Measurements from ENCODE around the gene SEZ6L2.
"Not testable (repeated sequence)": the region's sequence is repeated elsewhere in the genome, so short reads cannot be mapped to it uniquely, and the experiment has no call there.

SEZ6L2 gene

DNA sequence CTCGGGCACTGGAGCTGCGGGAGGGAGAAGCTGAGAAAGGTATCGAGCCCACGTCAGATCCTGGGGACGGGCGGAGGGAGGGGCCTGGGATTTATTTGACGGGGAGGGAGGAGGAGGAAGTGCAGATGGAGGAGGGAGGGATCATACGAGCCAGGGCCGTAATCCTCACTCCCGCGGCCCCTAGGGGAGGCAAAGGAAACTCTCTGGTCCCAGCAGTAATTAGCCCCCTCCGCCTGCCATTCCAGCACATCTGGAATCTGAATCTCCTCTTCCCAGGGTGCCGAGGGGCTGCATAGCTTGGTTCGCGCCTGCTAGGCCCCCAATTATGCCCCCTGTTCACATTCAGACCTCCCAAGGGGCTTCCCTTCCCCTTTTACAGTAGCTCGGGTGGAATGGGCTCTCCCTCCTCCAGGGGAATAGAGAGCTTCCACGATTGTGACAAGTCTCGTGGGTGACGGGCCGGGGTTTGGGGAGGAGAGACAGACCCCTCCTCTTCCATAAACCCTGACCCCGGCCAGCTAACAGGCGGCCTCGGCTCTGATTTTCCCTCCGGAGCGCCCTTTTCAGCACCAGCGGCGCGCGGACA lies at the start of gene SEZ6L2:
TSS of gene SEZ6L2 (minus strand) at position 35 of the 586 bp plus-strand sequence. CDS start 531 bp downstream, outside the sequence.
- no peak for DNase-seq (ENCODE audit: low spot score)

DNA sequence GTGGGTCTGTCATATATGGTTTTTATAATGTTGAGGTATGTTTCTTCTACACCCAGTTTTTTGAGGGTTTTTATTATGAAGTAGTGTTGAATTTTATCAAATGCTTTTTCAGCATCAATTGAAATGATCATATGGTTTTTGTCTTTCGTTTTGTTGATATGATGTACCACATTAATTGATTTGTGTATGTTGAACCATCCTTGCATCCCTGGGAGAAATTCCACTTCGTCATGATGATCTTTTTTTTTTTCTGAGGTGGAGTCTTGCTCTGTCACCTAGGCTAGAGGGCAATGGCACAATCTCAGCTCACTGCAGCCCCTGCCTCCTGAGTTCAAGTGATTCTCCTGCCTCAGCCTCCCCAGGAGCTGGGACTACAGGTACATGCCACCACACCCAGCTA lies 48.5 kb upstream of the SEZ6L2 start:
- no peak for DNase-seq (ENCODE audit: low spot score)

- DNase-seq (ENCODE audit: low spot score) = no peak
Measured at GRCh38 chr16:29943846-29944799, 44.8 kb upstream of the SEZ6L2 start.

DNA sequence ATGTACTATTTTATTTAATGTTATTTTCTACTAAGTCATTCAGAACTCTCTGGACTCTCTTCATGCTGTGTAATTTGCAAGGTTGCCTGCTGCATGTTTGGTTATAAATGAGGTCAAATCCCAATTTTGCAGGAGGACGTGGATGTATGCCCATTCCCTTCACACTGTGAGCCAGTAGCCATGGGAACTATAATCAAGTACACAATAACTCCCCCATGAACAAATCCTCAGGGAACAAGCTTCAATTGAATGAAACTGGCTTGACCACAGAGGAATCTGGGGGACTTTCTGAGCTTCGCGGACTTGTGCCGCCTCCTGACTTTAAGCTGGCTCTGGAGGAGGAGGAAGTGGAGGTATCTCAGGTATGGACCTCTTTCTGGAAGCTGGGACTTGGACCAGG lies 41.3 kb upstream of the SEZ6L2 start:
- no peak for DNase-seq (ENCODE audit: low spot score)

- not testable (repeated sequence) for DNase-seq (ENCODE audit: low spot score)
Measured at GRCh38 chr16:29931750-29932149, 32.4 kb upstream of the SEZ6L2 start.

DNA sequence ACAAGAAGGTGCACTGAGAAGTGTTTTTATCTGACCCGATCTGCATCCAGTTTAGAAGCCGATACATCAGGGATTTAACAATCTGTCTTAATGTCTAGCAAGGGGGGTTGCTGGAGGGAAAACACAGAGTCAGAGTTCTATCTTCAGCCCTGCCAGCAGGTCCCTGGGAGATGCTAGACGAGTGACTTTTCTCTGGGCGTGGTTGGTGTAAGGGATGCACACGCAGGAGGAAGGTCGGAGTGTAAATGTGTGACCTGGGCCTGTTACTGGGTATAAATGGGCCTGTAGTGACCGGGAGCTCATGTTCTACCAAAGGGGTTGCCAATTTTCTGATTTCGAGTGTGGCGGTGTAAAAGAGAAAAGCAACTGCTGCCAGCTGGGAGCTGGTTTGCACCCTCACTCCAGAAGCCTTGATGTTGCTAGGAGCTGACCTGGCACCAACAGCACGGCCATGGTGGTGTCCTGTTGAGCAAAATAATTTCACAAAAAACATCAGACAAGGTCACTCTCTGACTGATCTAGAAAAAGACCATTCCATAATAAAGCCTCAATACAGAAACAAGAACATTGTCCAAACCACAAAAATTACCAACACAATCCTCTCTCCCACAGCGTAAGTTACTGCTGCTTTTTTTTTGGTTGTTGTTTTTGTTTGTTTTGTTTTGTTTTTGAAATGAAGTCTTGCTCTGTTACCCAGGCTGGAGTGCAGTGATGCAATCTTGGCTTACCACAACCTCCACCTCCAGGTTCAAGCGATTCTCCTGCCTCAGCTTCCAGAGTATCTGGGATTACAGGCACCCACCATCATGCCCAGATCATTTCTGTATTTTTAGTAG lies 27.9 kb upstream of the SEZ6L2 start:
- DNase-seq (ENCODE audit: low spot score) = no peak

GRCh38 chr16:29926711-29927052 lies 27.3 kb upstream of the SEZ6L2 start:
- DNase-seq (ENCODE audit: low spot score) = no peak

- DNase-seq (ENCODE audit: low spot score) = peak; percentile 97
Measured at GRCh38 chr16:29925781-29926710, 26.7 kb upstream of the SEZ6L2 start, which contains the start of gene KCTD13. KCTD13 (minus strand) TSS chr16:29926226; CDS start chr16:29926033, 193 bp downstream.

DNA sequence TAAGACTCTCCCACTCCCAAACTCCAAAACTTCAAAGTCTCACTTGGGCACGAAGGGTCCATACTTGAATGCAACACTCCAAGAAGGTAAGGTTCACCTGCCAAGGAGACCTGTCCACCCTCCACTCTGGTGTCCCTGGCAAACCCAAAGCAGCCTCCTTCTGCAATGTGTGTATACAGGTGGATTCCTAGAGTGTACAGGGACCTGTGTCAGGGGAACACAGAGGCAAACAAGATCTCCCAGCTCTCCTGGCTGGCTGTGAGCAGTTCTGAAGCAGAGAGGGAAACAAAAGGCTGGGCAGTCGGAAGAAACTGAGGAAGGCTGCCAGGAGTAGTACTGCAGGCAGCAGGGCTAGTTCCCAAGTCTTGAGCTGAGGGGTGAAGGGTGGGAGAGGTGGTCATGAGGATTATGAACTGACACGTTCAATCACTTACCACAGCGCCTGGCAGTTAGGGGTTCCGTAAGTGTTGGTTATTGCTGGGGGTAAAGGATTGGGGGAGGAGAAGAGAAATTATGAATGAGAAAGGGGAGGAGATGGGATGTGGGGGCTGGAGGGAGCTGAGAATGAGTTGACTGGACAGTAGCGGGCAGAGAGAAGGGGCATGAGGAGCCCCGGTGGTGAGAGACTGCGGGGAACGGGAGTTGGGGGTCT lies 25.9 kb upstream of the SEZ6L2 start:
- DNase-seq (ENCODE audit: low spot score) = no peak

- no peak for DNase-seq (ENCODE audit: low spot score)
Measured at GRCh38 chr16:29922986-29923501, 23.7 kb upstream of the SEZ6L2 start.

GRCh38 chr16:29922326-29922725 lies 23.0 kb upstream of the SEZ6L2 start:
- DNase-seq (ENCODE audit: low spot score) = no peak

GRCh38 chr16:29921034-29921385 lies 21.7 kb upstream of the SEZ6L2 start:
- DNase-seq (ENCODE audit: low spot score) = no peak

- DNase-seq (ENCODE audit: low spot score) = no peak
Measured at GRCh38 chr16:29920288-29921033, 21.1 kb upstream of the SEZ6L2 start.

GRCh38 chr16:29916979-29917378 lies 17.6 kb upstream of the SEZ6L2 start:
- no peak for DNase-seq (ENCODE audit: low spot score)

- no peak for DNase-seq (ENCODE audit: low spot score)
Measured at GRCh38 chr16:29915590-29916247, 16.4 kb upstream of the SEZ6L2 start.

DNA sequence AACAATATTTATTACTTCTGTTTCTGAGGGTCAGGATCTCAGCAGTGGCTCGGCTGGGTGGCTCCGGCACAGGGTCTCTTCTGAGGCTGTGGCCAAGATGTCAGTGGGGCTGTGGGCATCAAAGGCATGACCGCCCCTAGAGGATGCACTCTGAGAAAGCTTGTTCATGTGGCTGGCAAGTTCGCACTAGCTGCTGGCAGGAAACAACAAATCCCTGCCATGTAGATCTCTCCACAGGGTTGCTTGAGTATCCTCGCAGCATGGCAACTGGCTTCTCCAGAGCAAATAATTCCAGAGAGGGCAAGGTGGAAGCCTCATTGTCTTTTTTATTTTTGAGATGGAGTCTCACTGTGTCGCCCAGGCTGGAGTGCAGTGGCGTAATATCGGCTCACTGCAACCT lies 14.2 kb upstream of the SEZ6L2 start:
- DNase-seq (ENCODE audit: low spot score) = no peak

GRCh38 chr16:29912087-29912486 lies 12.7 kb upstream of the SEZ6L2 start:
- DNase-seq (ENCODE audit: low spot score) = no peak

DNA sequence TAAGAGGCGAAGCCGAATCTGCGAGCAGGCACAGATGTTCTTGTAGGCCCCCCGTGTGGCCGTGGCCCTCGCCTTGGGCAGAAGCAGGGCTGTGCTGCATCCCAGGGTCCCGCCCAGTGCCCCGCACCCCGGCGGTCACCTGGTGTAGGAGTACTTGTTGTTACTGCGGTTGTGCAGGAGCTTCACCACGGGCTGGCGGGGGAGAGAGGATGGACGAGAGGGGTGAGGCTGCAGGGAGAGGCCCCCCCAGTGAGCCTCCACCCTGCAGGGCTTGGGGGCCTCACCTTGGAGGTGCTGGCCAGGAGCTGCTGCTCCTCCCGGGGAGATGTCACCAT lies 12.3 kb upstream of the SEZ6L2 start:
- DNase-seq (ENCODE audit: low spot score) = no peak
